Central memory CD4-positive, alpha-beta T cell (primary cell): ENCODE results near the gene ZNF462.
A peak's percentile ranks its signal among the peaks of the same experiment; 100 is the strongest.
"Not testable (repeated sequence)": the region's sequence is repeated elsewhere in the genome, so short reads cannot be mapped to it uniquely, and the experiment has no call there.

ENCODE experiments used
- DNase-seq: peaks from one replicate; pipeline ENCODE4 v3.0.0; 2022

The ZNF462 gene

GRCh38 chr9:106887066-106887465 is 24.1 kb downstream of the ZNF462 start:
- no peak for DNase-seq

DNA sequence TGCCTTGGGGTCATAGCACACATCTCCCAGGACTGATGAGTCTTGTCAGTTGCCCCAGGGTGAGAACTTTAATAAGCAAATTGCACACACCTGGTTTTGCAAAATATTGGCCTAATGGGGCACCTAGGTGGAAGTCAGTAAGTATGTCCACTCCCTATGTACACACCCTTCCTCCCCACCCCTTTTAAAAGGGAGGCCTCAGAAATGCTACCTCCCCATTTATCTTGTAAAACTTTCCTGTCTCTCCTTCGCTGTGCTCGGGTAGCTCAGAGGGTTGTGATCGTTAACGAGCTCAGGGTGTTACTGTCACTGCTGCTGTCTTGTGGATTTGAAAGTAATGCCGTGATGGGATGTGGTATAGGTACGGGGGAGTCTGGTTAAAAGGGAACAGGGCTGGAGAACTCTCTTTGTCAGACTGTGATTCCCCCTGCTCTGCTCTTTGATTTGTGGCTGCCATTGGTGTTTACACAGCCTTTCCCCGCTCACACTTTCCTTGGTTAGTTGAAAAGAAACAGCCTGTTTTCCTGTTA is 26.2 kb downstream of the ZNF462 start:
- DNase-seq: no peak

DNA sequence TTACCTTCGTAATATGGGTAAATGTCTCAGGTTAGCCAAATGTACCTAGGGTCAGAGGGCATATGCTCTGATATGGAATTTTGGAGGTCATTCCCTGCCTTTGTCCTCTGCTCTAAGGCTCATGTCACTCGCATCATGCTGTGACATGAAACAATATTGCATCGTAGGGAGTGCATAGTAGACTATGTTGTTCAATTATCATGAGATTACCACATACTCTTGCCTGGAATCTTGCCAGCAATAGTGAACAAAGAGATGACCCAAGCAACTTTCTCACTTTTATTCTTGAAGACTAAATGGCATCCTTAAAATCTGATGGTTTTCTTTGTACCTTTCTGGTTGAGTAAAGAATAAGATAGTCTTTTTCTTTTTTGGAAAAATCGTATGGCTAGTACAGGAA is 27.6 kb downstream of the ZNF462 start:
- no peak for DNase-seq

DNA sequence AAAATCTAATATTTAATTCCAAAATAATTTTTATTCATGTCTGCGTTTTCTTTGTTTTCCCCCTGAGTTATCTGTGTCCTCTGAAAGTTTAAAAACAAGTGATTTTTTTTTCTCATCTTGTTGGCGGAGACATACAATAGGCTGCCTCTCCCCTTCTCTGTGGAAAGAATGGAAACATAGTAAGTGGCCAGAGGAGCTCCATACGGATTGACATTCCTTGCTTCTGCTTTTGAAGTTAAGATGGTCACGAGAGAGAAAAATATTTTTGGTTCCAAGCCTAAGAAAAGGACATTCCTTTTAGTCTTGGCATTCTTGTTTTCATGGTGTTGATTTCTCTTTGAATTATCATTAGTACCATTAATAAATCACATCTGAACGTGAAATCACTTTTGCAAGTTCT is 28.3 kb downstream of the ZNF462 start:
- DNase-seq: no peak

DNA sequence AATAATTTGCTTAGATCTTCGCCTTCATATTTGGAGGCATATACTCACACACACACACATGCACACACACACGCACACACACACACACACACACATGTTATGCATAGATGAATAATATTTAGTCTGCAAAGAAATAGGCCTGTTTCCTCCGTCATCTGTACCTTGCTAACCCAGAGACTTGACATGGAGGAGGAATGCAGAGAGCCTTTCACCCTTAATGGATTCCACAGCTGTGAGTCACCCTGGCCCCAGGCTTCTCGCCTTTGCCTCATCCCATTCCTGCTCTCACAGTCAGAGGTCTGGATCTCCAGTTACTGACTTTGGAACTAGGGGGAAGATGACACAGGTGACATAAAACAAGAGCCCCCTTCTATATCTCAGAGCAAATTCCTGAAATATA is 29.7 kb downstream of the ZNF462 start:
- DNase-seq: no peak

GRCh38 chr9:106893088-106893487 is 30.1 kb downstream of the ZNF462 start:
- DNase-seq: no peak

DNA sequence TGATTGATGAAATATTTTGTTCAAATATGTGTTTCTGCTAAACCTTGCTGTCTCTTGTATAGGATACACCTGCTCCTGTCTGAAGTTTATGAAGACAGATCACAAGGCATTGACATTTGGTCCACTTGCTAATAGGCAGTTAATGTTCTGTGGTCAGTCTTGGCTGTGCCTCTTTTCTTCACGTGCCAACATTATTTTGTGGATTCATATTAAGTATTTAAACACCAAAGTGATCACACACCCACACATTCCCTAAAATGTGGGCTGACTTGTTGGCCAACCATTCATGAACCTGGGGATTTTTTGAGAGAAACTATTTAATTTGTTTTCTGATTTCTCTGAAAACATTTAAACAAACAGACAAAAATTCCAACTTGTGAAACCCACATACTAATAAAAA is 33.7 kb downstream of the ZNF462 start:
- DNase-seq: no peak

GRCh38 chr9:106897236-106897635 is 34.3 kb downstream of the ZNF462 start:
- no peak for DNase-seq

DNA sequence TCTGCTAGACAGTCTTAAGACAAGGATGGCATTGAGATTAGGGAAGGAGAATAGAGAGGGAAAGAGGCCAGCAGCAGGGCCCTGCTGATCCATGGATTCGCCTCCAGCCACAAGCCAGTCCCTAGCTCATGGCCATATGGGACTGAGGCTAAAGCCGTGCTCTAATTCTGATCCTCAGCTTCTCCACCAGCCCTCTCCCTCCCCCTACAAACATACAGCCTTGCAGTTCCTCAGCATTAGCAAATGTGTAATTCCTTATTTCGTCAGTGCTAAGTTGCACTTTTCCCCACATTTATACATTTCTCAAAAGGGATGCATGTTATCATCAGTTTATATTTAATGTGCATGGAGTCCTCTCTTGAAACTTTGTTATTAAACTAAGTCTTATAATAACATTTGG is 34.8 kb downstream of the ZNF462 start:
- no peak for DNase-seq

DNA sequence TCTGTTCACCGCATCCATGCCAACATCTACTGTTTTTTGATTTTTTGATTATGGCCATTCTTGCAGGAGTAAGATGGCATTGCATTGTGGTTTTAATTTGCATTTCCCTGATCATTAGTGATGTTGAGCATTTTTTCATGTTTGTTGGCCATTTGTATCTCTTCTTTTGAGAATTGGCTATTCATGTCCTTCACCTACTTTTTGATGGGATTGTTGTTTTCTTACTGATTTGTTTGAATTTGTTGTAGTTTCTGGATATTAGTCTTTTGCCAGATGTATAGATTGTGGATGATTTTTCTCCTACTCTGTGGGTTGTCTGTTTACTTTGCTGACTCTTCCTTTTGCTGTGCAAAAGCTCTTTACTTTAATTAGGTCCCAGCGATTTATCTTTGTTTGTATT is 37.6 kb downstream of the ZNF462 start:
- DNase-seq: not testable (repeated sequence)

DNA sequence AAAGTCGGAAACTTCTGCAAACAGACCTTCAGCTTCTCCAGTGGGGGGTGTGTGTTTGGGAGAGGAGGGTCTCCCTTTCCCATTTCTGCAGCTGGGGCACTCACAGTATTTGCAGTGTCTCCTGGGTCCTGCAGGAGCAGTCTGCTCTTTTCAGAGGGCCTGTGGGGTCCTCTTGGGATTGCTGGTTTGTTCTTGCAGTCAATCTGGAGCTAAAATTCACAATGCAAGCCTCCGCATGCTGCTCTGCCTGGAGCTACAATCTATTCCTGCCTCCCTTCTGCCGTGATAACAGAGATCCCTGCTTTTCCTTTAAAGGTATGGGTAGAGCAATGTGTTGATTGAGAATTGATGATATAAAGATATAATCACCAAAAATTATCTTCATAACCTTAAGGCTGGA is 43.2 kb downstream of the ZNF462 start:
- DNase-seq: no peak

DNA sequence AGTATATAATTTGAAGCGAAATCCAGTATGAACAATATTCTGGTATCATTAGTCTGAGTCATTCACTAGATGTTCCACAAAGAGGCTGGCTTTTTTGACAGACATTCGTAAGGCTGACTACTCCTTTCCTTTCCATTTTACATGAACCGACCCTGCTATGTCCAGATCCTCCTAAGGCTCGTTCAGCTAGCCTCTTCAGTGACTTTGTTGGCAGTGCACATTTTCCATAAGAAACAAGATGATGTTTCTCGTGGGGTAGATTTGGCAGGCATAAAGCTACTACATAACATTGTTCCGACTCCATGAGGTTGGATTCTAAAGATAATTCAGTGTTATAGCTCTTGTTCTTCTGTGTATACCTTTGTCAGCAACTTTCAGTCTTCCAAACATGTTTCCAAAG is 49.0 kb downstream of the ZNF462 start:
- no peak for DNase-seq

- no peak for DNase-seq
These were observed 50.3 kb downstream of the ZNF462 start for GRCh38 chr9:106913276-106913675.

- DNase-seq: no peak
These were observed 52.9 kb downstream of the ZNF462 start for GRCh38 chr9:106915851-106916250.

DNA sequence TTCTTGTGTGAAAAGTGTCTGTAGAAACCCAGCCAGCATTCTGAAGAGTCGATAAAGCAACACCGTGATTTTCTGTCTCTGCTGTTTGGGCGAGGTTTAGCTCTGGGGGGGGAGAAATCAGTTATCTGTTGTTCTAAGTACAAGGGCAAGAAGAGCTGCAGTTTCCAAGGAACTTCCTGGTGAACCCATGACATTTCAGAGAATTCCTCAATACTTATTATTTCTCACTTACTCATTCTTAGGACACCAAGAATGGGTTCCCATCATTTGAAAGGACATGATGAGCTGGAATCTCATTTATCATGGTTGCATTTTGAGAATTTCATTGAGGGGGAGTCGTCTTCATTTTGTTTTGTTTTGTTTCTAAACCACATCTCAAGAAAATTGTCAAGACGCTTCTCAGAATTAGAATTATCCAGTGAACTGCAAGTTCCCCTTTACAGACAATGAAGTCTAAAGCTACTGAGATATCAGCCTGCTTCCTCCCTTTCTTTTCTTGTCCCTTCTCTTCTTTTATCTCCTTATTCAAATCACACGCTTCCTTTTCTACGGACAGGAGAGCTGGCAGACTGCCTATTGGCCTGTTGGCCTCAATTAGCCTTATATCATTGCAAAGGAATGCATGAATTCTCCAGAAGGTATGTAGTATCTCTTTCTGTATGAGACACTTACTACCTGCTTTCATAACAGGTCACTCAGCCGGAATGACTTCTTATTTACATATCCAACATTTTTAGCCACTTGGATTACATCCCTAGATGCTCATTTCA is 53.7 kb downstream of the ZNF462 start:
- DNase-seq: no peak

DNA sequence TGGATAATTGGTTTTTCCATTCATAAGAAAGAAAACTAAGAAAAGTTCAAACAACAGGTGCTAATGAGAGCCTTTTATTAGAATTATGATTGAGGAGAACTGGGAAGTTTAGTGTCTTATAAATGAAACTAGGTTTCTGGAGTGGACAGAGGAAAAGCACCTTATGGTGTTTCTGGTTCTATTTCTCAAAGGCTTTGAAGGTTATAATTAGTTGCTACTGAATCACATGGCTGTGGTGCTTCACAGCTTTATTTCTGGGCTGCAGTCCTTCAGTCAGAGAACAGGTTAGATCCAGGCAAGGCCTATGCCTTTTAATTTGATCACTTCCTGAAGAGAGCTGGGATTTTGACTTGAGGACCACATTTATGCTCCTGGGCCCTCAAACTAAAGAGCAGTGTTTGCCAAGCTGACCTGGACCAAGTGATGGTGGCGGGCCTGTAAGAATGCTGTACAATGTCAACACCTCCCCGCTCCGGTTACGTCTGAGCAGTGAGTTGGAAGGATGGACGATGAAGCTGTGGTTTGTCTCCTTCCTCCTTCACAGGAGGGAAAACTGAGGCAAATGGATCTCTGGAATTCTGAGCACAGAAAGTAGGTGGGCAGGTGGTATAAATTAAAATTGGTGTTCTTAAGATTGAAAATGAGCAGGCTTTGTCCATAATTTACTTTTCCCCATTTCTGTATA is 56.0 kb downstream of the ZNF462 start:
- no peak for DNase-seq

DNA sequence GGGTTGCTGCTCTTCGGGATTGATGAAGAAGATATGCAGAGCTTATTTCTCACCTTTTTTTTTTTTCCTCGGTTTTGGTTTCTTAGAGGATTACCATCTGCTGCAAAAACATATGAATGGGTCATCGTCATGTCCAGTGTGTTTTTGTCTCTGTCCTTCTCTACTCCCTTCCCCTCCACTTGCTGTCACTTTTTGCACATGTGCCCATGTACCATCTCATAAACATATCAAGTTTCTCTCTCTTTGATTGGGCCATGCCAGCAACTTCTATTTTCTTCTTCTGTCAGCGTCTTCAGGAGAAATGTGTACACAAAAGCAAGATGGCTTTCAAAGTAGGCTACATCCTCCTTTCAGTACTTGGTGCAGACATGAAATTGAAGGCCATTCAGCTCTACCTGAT is 57.1 kb downstream of the ZNF462 start:
- DNase-seq: no peak

- no peak for DNase-seq
These were observed 57.8 kb downstream of the ZNF462 start for GRCh38 chr9:106920701-106921283.

- peak; percentile 5 for DNase-seq
These were observed 58.5 kb downstream of the ZNF462 start for GRCh38 chr9:106921341-106921899.

- no peak for DNase-seq
These were observed 59.1 kb downstream of the ZNF462 start for GRCh38 chr9:106922026-106922425.

DNA sequence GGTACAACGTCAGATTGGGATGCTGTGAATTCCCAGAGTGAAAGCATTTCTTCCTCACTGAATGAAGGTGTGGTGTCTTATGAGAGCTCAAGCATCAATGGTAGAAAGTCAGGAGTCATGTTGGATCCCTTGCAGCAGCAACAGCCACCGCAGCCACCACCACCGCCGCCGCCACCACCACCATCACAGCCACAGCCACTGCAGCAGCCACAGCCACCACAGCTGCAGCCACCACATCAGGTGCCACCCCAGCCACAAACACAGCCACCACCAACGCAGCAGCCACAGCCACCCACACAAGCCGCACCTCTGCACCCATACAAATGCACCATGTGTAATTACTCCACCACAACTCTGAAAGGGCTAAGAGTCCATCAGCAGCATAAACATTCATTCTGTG is 62.4 kb downstream of the ZNF462 start:
- DNase-seq: no peak

GRCh38 chr9:106927916-106928315 is 65.0 kb downstream of the ZNF462 start:
- DNase-seq: no peak

- DNase-seq: no peak
These were observed 65.4 kb downstream of the ZNF462 start for GRCh38 chr9:106928350-106928749.
